Smooth muscle cell of the brain vasculature (primary cell): Measurements from ENCODE around the gene C2orf76.
"Not testable (repeated sequence)": the region's sequence is repeated elsewhere in the genome, so short reads cannot be mapped to it uniquely, and the experiment has no call there.

Experiments
- DNase-seq: peaks from one replicate; pipeline ENCODE4 v3.0.0-alpha.2; 2012; ENCODE audit warnings: low read depth, low spot score

Gene C2orf76

GRCh38 chr2:119377294-119377992, 10.8 kb upstream of the C2orf76 start:
- no peak for DNase-seq

- DNase-seq, result no peak
These were observed 10.2 kb upstream of the C2orf76 start for GRCh38 chr2:119376810-119377209.

GRCh38 chr2:119376406-119376805, 9.8 kb upstream of the C2orf76 start:
- DNase-seq, result not testable (repeated sequence)

GRCh38 chr2:119373907-119374745, 7.5 kb upstream of the C2orf76 start:
- not testable (repeated sequence) for DNase-seq

- DNase-seq, result no peak
These were observed 6.3 kb upstream of the C2orf76 start for GRCh38 chr2:119372778-119373568.

GRCh38 chr2:119371111-119371510, 4.5 kb upstream of the C2orf76 start:
- DNase-seq, result no peak

- no peak for DNase-seq
These were observed 3.2 kb upstream of the C2orf76 start for GRCh38 chr2:119369845-119370244.

- no peak for DNase-seq
These were observed 952 bp upstream of the C2orf76 start for GRCh38 chr2:119367472-119368099.

GRCh38 chr2:119366161-119366648, 429 bp downstream of the C2orf76 start:
- DNase-seq, result no peak

- DNase-seq, result no peak
These were observed 1.2 kb downstream of the C2orf76 start for GRCh38 chr2:119365436-119365835.

- no peak for DNase-seq
These were observed 1.8 kb downstream of the C2orf76 start for GRCh38 chr2:119364798-119365197.

- no peak for DNase-seq
These were observed 6.1 kb downstream of the C2orf76 start for GRCh38 chr2:119360423-119360966.

- DNase-seq, result no peak
These were observed 6.9 kb downstream of the C2orf76 start for GRCh38 chr2:119359774-119360173.

- DNase-seq, result no peak
These were observed 11.8 kb downstream of the C2orf76 start for GRCh38 chr2:119354860-119355259.

- DNase-seq, result no peak
These were observed 14.3 kb downstream of the C2orf76 start for GRCh38 chr2:119352357-119352756.

- DNase-seq, result no peak
These were observed 16.2 kb downstream of the C2orf76 start for GRCh38 chr2:119350311-119350998.

GRCh38 chr2:119349289-119349688, 17.3 kb downstream of the C2orf76 start:
- no peak for DNase-seq

- no peak for DNase-seq
These were observed 24.9 kb downstream of the C2orf76 start for GRCh38 chr2:119341684-119342083.

- no peak for DNase-seq
These were observed 27.1 kb downstream of the C2orf76 start for GRCh38 chr2:119339562-119339923.

- no peak for DNase-seq
These were observed 27.6 kb downstream of the C2orf76 start for GRCh38 chr2:119338826-119339561.
